Measurements from ENCODE around the gene PDLIM1. TPM values are rescaled to one million over a fixed set of nuclear protein-coding genes. Genes with fewer than 3 reads are reported as not detected.

Gene PDLIM1
- total and polyA plus RNA-seq, 8 donors, result 79.6 to 268 (median 97.5) TPM

- ATAC-seq (no peak), DNase-seq (no peak)
- intact Hi-C loops (cut with DNase I), result no loop called here
- no peak for TF ChIP-seq CTCF (IDR thresholded peaks at IDR 0.05)
- peaks cover 5 to 11% of the 10 kb centered on the region in 2 donors for H3K4me1 ChIP-seq
- H3K27me3 ChIP-seq, result no peaks in the 10 kb centered on the region
- no peaks in the 10 kb centered on the region for H3K9me3 ChIP-seq
- no peak overlapping the region for H3K4me3 ChIP-seq
- no peak overlapping the region for H3K27ac ChIP-seq
- H3K36me3 ChIP-seq, result no peaks in the 10 kb centered on the region
These were observed 40.9 kb upstream of the PDLIM1 start for GRCh38 chr10:95331596-95332130.

- Histone ChIP-seq H3K4me3 (no peak overlapping the region), H3K4me1 (peaks cover 5 to 14% of the 10 kb centered on the region in 2 donors), H3K27ac (peak overlapping the region in 1 of 2 donors; percentile 24), H3K36me3 (no peaks in the 10 kb centered on the region), H3K27me3 (no peaks in the 10 kb centered on the region), H3K9me3 (no peaks in the 10 kb centered on the region)
- no peak for TF ChIP-seq CTCF (IDR thresholded peaks at IDR 0.05)
- intact Hi-C loops (cut with DNase I), result no loop called here
- no peak for DNase-seq
- ATAC-seq, result no peak
These were observed 40.2 kb upstream of the PDLIM1 start for GRCh38 chr10:95330966-95331453.

GRCh38 chr10:95329296-95329695 is 38.5 kb upstream of the PDLIM1 start:
- Histone ChIP-seq H3K36me3 (no peaks in the 10 kb centered on the region), H3K27me3 (no peaks in the 10 kb centered on the region), H3K4me1 (peaks cover 0 to 18% of the 10 kb centered on the region in 2 donors), H3K4me3 (no peak overlapping the region), H3K27ac (peak overlapping the region in 1 of 2 donors; percentile 24), H3K9me3 (no peaks in the 10 kb centered on the region)
- no peak for TF ChIP-seq CTCF (IDR thresholded peaks at IDR 0.05)
- ATAC-seq, result peak; percentile 43
- DNase-seq, result no peak
- intact Hi-C loops (cut with DNase I), result no loop called here

- H3K9me3 ChIP-seq, result no peaks in the 10 kb centered on the region
- no peak overlapping the region for H3K27ac ChIP-seq
- ATAC-seq (no peak), DNase-seq (no peak)
- H3K4me1 ChIP-seq, result peaks cover 0 to 18% of the 10 kb centered on the region in 2 donors
- H3K36me3 ChIP-seq, result no peaks in the 10 kb centered on the region
- intact Hi-C loops (cut with DNase I), result no loop called here
- no peak for TF ChIP-seq CTCF (IDR thresholded peaks at IDR 0.05)
- no peak overlapping the region for H3K4me3 ChIP-seq
- H3K27me3 ChIP-seq, result no peaks in the 10 kb centered on the region
These were observed 37.2 kb upstream of the PDLIM1 start for GRCh38 chr10:95328013-95328412.

- Histone ChIP-seq H3K9me3 (no peaks in the 10 kb centered on the region), H3K27me3 (no peaks in the 10 kb centered on the region), H3K36me3 (peaks cover 0 to 6% of the 10 kb centered on the region in 2 donors), H3K4me3 (no peak overlapping the region), H3K4me1 (peaks cover 0 to 18% of the 10 kb centered on the region in 2 donors), H3K27ac (no peak overlapping the region)
- ATAC-seq (peak; percentile 62), DNase-seq (peak in 1 of 4 donors; percentile 37)
- intact Hi-C loops (cut with DNase I), result no loop called here
- TF ChIP-seq CTCF (IDR thresholded peaks at IDR 0.05), result no peak
These were observed 36.6 kb upstream of the PDLIM1 start for GRCh38 chr10:95327367-95327766.

All from left lung (tissue), 10 donors.